Globus pallidus (tissue), 1 donor: ENCODE measurements around the gene ACCSL.

Experiments used
- DNase-seq: peaks from one replicate; pipeline ENCODE4 v3.0.0-alpha.2; 2015; ENCODE audit warnings: low spot score

Gene ACCSL

DNA sequence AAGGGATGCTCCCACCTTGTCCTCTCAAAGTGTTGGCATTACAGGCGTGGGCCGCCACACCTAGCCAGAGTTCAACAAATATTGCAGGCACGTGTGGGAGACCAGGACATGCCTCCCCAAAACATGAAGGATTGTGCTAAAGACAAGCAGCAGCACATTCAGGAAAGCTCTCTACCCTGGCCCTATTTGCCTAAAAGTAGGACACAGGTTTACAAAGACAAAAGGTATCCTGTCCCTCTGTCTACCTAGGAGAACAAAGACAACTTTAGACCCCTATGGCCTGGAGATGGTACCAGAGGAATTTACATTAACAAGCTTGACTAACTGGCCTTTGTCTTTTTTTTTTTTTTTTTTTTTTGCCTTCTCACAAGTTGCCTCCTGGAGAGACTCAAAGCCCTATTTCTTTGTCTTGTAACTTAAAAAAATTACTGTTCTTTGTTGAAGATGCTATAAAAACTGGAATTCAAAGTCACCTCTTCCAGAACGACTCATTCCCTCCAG is 17.4 kb downstream of the ACCSL start:
- DNase-seq: no peak

DNA sequence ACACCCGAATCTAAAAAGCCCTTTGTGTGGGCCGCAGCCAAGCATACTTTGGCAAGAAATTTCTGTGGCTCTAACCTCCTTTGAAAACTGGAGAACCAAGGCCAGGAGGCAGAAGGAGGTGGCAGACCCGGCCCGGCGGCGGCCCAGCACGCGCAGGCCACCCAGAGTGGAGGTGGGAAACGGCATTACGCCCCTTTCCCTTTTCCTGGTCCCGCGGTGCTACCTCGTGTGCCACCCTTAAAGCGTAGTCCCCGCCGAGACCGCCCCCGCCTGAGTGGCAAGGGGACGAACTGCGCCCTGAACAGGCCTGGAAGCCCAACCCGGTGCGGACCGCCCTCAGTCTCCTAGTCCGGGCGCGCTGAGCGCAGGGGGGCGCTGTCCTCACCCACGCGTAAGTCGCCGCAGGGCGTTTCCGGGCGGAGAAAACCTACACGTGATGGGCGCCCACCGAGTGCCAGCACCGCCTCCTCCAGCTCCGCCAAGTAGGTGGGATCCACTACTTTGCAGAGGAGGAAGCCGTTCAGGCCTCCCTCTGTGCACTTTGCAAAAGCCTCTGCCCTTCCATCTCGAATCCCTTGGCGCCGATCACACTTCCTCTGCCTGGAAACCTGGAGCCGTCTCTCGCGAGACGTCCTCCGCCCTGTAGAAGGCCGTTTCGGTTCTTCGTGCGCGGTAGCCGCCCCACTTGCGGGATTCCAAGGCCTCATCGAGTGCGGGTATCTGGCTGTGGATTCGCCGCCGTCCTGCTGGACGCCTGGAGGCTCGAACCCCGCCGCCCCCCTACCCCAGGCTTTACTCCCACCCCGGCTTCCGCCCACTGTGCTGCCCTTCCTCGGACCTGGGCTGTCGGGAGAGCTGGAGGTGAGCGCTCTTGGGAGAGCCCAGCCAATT is 18.3 kb downstream of the ACCSL start, which contains the start of gene ACCS:
ACCS (plus strand) TSS at position 430 of the 891 bp plus-strand sequence. CDS start 1,358 bp downstream, outside the sequence.
- DNase-seq: peak; percentile 87

DNA sequence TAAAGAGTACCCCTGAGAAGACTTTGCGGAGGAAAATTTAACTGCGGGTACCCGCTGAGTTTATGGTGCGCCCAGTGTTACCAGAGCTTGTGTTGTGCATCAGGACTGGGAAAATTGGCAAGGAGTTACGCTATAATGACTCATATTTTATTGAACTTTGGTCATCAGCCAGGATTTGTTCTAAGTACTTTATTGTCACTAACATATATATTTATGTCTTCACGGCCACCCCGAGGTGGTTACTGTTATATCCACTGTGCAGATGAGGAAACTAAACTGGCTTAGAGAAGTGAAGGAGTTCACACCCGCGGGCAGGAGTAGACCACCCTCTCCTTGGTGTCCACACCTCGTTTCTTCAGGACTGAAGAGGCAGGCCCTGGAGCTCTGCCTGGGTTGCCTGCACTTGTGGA is 19.0 kb downstream of the ACCSL start:
- no peak for DNase-seq

DNA sequence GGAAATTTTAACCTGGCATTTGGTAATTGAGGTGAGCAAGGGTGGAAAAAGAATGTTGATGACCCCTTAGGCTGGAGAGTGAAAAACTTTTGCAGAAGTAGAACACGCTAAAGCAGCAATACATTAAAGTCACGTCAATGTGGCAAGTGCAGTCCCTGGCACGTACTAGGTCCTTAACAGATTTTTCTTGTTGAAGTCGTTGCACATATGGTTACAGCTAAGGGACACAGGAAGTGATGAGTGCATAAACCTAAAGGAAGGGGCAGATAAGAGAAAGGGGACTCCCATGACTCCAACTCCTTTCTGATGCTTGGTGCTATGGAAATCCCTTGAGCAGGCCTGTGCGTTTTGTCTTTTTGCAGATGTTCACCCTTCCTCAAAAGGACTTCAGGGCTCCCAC is 19.5 kb downstream of the ACCSL start:
- DNase-seq: no peak

DNA sequence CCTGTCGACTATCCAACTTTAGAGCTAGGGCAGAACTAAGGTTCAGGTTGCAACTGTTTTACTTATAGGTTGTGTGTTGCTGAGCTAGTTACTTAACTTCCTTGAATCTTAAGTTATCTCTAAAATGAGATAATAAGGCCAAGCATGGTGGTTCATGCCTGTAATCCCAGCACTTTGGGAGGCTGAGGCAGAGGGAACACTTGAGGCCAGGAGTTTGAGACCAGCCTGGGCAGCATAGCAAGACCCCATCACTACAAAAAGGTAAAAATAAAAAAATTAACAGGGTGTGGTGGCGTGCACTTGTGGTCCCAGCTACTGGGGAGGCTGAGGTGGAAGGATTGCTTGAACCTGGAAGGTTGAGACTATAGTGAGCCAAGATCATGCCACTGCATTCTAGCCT is 20.4 kb downstream of the ACCSL start:
- no peak for DNase-seq

DNA sequence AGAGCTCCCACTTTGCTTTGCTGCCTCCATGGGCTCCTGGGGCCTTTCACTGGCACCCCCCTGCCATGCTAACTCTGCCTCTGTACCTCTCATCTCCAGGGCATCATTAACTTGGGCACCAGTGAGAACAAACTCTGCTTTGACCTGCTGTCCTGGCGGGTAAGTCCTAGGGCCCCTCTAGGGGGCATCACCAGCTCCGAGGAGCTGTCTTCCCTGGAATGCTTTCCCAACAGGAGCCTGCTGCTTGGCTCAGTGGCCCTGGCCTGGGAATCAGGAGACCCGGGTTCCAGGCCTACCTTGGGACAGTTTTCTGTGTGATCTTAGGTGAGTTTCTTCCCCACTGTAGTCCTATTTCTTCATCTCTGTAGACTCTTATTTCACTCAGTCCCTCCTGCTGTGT is 23.4 kb downstream of the ACCSL start:
- no peak for DNase-seq

DNA sequence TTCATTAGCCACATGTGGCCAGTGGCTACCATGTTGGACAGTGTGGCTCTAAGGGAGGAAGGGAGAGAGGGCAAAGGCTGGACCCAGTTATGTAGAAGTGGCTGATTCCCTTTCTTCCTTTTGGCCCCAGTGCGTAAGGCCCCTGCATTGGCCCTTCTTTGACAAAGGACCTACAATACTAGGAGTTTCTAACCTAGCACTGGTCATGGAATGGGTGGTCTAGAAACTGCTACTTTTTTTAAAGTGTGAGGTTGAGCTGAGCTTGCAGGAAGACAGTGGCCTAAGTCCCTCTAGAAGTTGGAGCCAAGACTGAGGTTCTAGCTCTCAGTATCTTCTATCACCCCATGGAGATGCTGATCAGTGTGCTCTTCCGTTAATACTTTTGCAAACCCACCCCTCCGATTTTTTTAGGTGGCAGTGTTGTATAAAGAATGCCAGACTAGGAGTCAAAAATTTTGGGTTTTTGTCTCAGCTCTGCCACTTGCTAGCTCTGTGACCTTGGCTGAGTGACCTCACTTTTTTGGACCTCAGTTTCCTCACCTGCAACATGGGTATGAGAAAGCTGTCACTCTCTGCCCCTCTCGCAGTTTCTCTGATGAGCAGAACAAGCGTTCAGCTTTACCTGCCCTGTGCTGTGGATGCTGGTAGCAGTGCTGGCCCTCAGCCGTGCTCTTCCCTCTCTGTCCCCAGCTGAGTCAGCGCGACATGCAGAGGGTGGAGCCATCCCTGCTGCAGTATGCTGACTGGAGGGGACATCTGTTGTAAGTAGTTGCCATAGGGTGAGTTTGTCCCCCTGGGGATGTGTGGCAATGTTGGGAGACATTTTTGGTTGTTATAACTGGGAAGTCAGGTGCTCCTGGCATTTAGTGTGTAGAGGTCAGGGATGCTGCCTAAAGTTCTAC is 25.2 kb downstream of the ACCSL start:
- no peak for DNase-seq

DNA sequence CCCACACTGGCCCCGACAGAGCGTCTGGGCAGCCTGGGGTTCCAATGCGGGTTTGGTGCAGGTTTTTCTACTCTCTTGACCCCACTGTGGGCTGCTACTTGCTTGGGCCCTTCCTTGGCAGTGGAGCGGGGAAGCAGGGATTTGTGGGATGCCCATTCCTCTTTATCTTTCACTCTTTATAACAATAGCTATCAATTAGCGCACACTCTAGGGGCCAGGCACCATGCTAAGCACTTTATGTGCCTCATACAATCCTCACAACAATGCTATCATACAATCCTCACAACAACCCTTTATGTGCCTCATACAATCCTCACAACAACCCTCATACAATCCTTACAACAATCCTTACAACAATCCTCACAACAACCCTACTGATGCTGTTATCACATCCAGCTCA is 31.0 kb downstream of the ACCSL start:
- no peak for DNase-seq

DNA sequence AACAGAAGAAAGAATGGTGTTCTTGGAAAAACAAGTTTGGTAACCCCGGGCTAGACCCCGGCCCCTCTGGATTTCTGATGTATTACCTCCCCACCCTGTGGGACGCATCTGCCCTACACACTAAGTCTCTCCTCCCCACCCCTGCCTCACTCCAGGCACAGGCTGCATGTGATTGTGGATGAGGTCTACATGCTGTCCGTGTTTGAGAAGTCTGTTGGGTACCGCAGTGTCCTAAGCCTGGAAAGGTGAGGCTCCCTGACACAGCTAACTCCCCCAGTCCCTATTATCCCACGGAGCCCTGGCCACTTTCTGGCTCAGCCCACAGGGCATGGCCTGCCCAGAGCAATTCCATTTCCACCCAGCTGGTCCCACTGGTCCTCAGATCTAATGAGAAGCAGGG is 31.6 kb downstream of the ACCSL start:
- DNase-seq: no peak

DNA sequence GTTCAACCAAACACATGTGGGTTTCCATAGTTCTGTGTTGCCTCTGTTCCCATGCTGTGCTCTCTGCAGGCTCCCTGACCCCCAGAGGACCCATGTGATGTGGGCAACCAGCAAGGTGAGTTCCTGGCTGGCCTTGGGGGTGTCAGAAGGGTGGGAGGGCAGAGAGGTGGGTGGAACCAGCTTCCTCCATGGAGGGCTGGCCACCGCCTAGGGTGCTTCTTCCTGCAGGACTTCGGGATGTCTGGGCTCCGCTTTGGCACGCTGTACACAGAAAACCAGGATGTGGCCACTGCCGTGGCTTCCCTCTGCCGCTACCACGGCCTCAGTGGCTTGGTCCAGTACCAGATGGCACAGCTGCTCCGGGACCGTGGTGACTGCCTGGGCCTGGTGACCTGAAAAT is 33.2 kb downstream of the ACCSL start:
- DNase-seq: no peak

DNA sequence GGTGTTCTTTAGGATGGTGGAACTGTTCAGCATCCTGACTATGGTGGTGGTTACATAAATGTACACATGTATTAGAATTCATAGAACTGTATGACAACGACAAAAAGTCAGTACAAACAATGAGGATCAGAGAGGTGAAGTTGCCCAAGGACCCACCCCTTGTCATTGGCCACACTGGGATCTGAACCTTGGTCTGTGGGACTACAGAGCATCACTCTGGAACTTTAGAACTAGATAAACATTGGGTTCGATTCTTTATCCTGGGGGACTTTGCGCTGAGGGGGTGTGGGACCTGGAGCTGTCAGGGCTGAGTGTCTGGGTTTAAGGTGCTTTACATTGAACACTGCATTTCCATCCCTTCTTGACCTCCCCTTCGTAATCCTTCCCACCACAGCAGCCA is 34.9 kb downstream of the ACCSL start:
- no peak for DNase-seq

DNA sequence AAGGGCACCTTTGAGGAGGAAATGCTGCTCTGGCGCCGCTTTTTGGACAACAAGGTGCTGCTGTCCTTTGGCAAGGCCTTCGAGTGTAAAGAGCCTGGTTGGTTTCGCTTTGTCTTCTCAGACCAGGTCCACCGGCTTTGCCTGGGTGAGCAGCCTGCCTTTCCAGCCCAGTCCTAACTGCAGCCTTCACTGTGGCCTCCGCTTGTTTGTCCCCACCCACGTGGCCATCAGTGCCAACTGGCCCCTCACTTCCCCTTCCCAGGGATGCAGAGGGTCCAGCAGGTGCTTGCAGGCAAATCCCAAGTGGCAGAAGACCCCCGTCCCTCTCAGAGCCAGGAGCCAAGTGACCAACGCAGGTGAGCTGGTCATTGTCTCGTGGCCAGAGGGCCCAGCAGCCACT is 35.7 kb downstream of the ACCSL start:
- no peak for DNase-seq

DNA sequence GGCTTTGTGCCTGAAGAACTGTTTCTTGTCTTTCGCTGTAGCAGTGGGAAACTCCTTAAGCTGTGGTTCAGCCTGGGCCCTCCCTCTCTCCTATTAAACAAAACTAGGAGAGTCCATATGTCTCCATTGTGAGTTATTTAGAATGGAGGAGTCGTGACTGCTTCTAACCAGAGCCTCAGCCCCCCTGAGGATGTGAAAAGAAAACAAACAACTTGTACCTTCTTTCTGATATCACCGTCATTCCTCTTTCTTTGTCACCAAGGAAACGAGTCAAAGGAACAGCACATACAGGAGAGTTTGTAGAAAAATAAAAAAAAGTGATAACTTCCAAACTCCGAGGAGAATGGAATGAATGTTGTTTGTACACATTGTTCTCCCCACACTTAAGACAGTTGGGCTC is 36.1 kb downstream of the ACCSL start:
- DNase-seq: no peak

DNA sequence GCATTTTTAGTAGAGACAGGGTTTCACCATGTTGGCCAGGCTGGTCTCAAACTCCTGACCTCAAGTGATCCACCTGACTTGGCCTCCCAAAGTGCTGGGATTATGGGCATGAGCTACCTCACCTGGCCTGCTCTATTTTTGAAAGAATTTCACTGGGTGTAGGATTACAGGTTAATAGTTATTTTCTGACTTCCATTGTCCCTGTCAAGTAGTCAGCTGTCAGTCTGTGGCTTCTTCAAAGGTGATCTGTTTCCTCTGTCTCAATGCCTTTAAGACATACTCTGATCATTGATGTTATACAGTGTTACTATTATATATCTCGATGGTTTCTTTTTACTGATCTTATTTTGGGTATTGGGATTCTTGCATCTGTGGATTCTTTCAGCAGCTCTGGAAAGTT is 37.5 kb downstream of the ACCSL start:
- DNase-seq: no peak

DNA sequence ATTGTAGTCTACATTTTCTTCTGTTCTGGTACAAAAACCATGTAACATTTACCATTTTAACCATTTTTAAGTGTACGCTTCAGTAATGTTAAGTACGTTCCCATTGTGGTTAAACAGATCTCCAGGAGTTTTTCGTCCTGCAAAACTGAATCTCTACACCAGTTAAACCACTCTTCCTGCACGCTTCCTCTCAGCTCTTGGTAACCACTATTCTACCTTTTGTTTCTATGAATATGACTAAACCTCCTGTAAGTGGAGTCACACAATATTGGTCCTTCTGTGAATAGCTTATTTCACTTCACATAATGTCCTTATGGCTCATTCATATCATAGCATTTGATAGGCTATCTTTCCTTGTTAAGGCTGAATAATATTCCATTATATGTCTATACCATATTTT is 40.6 kb downstream of the ACCSL start:
- no peak for DNase-seq

DNA sequence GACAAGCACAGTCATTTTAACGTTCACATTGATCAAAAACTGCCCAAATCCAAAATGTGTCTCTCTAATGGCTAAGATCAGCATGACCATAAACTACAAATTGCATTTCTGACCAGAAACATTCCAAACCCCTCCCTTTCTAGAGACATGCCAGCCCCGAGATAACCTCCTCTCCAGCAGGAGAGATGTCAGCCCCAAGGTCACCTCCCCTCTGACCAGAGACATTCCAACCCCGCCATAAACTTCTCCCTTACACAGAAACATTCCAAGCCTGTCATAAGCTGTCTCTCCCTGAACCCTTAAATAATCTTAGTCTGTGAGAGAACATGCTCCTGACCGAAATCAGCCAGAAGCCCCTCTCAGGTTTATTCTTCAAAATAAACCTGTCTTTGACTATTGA is 41.1 kb downstream of the ACCSL start:
- no peak for DNase-seq

DNA sequence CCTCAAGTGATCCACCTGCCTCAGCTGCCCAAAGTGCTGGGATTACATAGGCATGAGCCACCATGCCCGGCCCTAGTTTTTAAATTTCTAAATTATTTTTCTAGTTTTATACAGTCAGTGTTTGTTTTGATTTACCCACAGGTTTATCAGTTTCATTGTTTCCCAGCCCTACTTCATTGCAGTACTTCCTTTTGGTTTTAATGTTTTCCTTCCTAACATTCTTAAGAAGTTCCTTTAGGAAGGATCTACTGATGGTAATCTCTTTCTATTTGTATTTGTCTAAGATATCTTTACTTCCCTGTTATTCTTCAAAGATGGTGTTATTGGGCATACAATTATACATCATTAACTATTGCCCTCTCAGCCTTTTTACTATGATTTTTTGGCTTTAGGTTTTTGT is 42.8 kb downstream of the ACCSL start:
- no peak for DNase-seq

DNA sequence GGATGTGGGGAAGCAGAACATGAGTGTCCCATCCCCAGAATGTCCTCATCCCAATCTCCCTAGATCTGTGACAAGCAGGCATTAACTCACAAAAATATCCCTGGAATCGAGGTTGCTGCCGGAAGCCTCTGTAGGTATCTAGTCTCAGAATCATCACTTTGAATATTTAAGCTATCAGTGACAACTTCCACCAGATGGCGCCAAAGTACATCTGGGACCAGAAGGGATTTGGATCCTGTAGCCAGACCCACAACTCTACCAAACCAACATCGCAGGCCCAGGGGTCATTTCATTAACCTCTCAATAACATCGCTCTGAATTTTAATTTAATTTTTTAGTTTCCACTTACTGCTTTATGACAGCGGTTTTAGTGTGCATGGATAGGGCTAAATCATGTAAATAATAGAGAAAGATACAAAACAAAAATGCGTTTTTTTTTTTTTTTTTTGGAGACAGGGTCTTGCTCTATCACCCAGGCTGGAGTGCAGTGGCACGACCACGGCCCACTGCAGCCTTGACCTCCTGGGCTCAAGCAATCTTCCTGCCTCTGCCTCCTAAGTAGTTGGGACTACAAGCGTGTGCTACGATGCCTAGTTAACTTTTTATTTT is 46.6 kb downstream of the ACCSL start:
- peak; percentile 85 for DNase-seq

DNA sequence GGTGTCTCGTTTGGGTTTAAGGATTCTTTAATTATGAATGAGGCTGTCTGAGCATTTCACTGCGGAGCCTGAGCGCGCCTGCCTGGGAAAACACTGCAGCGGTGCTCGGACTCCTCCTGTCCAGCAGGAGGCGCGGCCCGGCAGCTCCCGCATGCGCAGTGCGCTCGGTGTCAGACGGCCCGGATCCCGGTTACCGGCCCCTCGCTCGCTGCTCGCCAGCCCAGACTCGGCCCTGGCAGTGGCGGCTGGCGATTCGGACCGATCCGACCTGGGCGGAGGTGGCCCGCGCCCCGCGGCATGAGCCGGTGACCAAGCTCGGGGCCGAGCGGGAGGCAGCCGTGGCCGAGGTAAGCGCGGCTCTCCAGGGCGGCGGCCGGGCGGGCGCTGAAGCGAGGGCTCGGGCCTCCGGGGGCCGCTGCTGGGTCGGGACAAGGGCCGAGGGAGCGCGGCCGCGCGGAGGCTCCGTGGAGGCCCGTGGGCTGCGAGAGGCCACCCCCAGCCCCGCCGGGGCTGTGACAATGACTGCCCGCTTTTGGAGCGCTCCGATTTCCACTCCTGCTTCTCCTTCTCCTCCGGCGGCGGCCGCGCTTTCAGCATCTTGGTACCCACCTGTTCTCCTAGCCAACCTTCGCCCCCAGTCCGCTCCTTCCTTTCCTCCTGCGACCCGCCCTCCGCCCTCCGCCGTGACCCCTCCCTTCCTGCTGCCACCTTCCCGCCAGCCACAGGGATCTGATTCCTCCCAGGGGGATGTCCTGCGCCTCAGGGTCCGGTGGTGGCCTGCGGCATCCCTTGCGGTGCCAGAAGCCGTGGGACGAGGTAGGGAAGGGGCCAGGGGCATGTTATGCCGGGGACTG is 48.0 kb downstream of the ACCSL start, which contains the start of gene EXT2:
EXT2 (plus strand) TSS at position 173 of the 854 bp plus-strand sequence. CDS start 12,035 bp downstream, outside the sequence.
- peak; percentile 83 for DNase-seq

DNA sequence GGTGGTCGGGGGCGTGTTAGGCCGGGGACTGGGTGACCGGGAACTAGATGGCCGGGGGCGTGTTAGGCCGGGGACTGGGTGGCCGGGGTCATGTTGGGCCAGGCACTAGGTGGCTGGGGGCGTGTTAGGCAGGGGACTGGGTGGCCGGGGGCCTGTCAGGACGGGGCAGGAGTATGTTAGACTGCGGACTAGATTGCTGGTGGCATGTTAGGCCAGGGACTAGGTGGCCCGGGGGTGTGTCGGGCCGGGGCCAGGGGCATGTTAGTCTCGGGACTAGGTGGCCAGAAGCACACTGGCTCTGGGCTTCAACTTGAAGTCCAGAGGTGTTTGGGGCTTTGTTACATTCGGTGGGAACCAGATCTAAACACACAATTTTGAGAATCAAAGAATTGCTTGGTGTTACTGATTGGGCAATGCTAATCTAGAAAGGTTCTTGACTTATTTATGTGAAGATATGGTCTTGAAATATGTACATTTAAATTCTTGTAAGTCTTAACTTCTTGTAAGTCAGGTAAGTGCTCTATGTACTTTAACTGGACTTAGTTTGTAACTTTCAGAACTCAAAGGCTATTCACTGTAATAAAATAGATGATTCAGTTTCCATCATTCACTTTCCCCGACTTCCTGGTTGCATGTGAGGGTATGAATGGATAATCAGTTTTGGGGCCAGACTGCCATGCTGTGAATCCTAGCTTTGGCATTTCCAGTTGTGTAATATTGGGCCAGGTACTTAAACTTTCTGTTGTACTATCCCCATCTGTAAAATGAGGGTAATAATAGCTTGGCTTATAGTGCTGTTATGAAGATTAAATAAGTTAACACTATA is 48.8 kb downstream of the ACCSL start:
- DNase-seq: no peak
